ENCODE results near the gene SH2B3.

- TF ChIP-seq CTCF (IDR thresholded peaks at IDR 0.05; ENCODE audit: insufficient read depth, low read length, poor library complexity, severe bottlenecking) = no peak
- TF ChIP-seq EZH2phosphoT487 (conservative IDR thresholded peaks at IDR 0.05; ENCODE audit: low read length) = no peak
These were observed 48.6 kb downstream of the SH2B3 start for GRCh38 chr12:111454311-111454710.

All from SU-DHL-6 (cell line).